ENCODE data around the gene LAMA2.

LAMA2 gene

GRCh38 chr6:129207832-129208231 lies 324.9 kb downstream of the LAMA2 start:
- no peak for TF ChIP-seq CTCF (IDR thresholded peaks at IDR 0.05; ENCODE audit: insufficient read depth, missing control alignments)
- DNase-seq (ENCODE audit: insufficient read length, low spot score) (no peak), FAIRE-seq (no peak)

- DNase-seq (ENCODE audit: insufficient read length, low spot score), result no peak
- no peak for FAIRE-seq
- TF ChIP-seq CTCF (IDR thresholded peaks at IDR 0.05; ENCODE audit: insufficient read depth, missing control alignments), result no peak
Observed at GRCh38 chr6:129208415-129209034, 325.6 kb downstream of the LAMA2 start.

GRCh38 chr6:129209355-129209754 lies 326.4 kb downstream of the LAMA2 start:
- no peak for FAIRE-seq
- TF ChIP-seq CTCF (IDR thresholded peaks at IDR 0.05; ENCODE audit: insufficient read depth, missing control alignments), result no peak
- DNase-seq (ENCODE audit: insufficient read length, low spot score), result no peak

GRCh38 chr6:129210684-129211083 lies 327.7 kb downstream of the LAMA2 start:
- no peak for TF ChIP-seq CTCF (IDR thresholded peaks at IDR 0.05; ENCODE audit: insufficient read depth, missing control alignments)
- no peak for FAIRE-seq
- DNase-seq (ENCODE audit: insufficient read length, low spot score), result no peak

- no peak for FAIRE-seq
- DNase-seq (ENCODE audit: insufficient read length, low spot score), result no peak
Observed at GRCh38 chr6:129211626-129212025, 328.7 kb downstream of the LAMA2 start.

GRCh38 chr6:129212081-129212480 lies 329.1 kb downstream of the LAMA2 start:
- TF ChIP-seq CTCF (IDR thresholded peaks at IDR 0.05; ENCODE audit: insufficient read depth, missing control alignments), result no peak
- FAIRE-seq, result no peak

More at GRCh38 chr6:129211626-129212025, 328.7 kb downstream of the LAMA2 start:
- no peak for TF ChIP-seq CTCF (IDR thresholded peaks at IDR 0.05; ENCODE audit: insufficient read depth, missing control alignments)

GRCh38 chr6:129215246-129215645 lies 332.3 kb downstream of the LAMA2 start:
- peak; percentile 21 for FAIRE-seq
- no peak for DNase-seq (ENCODE audit: insufficient read length, low spot score)
- TF ChIP-seq CTCF (IDR thresholded peaks at IDR 0.05; ENCODE audit: insufficient read depth, missing control alignments), result no peak

More at GRCh38 chr6:129212081-129212480, 329.1 kb downstream of the LAMA2 start:
- DNase-seq (ENCODE audit: insufficient read length, low spot score), result no peak
